IPS-18c (cell line): ENCODE measurements around the gene JMJD1C.
"Not testable (repeated sequence)": the region's sequence is repeated elsewhere in the genome, so short reads cannot be mapped to it uniquely, and the experiment has no call there.

Experiments
- H3K4me3 ChIP-seq: 2 replicates; pipeline ENCODE4 v1.7.0; 2013; ENCODE audit warnings: low read depth, mild to moderate bottlenecking, low read length, moderate library complexity; ENCODE audit not compliant: insufficient read depth
- H3K9me3 ChIP-seq: one replicate; pipeline ENCODE4 v1.6.1; 2013; ENCODE audit warnings: mild to moderate bottlenecking, low read length, moderate library complexity; ENCODE audit not compliant: control insufficient read depth, insufficient read depth

JMJD1C gene

DNA sequence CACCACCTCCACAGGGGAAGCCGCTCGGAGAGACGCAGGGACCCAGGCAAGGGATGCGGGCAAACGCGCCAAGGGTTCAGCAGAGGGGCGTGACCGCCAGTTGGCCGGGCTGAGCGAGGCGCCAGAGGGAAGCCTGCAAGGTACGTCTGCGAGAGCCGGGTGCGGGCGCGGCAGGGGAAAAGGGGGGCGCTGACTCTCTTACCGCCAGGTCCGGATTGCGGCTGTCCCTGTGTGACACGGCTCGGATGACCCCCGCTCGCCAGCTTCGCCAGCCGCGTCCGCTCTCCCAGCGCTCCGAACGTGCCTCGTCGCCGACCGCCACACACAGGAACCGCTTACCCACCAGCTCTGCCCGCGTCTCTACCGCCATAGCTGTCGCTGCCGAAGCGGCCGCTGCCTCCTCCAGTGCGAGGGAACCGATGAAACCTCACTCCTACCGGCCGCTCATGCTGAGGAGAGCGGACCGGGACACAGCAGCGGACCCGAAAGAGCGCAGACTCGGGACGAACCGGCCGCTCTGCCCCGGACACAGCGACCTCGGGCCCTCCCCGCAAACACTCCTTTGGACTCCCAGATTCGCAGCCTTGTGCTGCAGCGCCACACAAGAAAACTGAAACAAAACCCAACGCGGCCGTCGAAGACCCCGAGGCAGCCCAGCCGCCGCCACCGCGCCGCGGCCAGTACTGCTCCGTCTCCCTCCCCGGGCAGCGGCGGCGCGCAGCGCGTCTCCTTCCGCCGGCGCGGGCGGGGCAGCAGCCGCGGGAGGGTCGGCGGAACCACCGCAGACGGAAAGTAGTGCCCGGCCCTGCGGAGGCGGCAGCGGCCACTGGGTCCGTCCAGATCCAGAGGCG, at the start of gene JMJD1C:
Gene JMJD1C (minus strand): TSS at position 685 of the 851 bp plus-strand sequence. CDS start 315 bp downstream, at position 370.
- Histone ChIP-seq H3K9me3 (no peaks in the 10 kb centered on the region), H3K4me3 (peak within 1 kb of the TSS; percentile 94)

DNA sequence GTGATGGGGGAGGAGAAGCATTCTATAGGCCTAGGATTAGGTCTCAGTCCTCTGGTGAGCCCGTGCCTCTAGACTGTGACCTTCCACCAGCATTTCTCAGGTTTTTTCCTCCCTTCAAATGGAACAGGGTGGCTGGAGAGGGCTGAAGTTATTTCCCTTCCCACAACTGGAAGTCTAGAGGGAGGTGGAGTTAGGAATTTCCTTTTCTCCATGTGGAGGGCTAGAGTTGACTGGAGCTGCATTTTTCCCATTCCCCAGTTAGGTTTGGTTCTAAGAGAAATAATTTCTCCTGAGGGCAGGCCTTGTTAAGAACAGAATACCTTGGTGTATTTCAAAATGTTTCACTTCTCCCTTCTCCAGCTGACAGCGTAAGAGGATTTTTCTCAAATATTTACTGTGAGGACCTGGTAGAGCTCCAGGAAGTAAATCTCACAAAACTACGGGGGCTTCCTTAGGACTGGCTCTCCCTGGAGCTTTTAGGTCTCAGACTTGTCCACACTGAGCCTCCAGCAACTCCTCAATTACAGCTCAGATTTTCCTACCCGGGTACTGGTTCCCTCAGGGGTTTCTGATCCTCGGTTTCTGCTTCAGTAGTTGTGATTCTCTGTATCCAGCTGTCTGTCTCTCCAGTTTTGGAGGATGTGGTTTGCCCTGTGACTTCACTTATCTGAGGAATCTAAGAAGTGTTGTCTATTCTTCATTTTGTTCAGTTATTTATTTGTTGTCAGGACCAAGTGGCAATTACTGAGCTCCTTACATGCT, 49.4 kb upstream of the JMJD1C start:
- H3K4me3 ChIP-seq, result no peak overlapping the region

DNA sequence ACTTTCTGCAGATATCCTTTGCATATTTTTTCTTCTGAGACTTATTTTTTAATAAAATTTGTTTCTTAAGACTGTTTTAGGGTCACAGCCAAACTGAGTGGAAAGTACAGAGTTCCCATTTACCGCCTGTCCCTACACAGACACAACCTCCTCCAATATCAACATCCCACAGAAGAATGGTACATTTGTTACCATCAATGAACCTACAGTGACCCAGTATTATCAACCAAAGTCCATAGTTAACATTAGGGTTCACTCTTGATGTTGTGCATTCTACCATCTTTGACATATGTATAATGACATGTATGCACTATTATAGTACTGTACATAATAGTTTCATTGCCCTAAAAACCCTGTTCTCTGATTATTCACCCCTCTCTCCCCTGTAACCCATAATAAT, 40.8 kb upstream of the JMJD1C start:
- Histone ChIP-seq H3K4me3 (no peak overlapping the region), H3K9me3 (no peaks in the 10 kb centered on the region)

More for the DNA sequence above, 49.4 kb upstream of the JMJD1C start:
- H3K9me3 ChIP-seq, result no peaks in the 10 kb centered on the region

DNA sequence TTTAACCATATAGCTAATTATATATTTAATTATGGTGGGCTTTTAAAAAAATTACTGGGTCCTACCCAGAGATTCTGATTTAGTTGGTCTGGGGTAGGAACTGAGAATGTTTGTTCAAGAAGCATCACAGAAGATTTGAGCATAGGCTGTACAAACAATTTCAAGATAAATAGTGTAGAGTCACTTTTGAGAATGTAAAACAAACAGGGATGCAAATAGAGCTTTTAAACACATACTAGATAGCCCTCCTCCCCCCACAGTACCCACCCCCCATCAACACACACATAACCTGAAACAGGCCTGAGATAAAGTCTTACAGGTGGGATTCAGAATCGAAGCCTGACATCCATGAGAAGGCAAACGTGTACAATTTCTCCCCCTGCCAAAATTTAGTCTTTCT, 39.8 kb upstream of the JMJD1C start:
- Histone ChIP-seq H3K4me3 (no peak overlapping the region), H3K9me3 (no peaks in the 10 kb centered on the region)

GRCh38 chr10:63504145-63504881, 38.5 kb upstream of the JMJD1C start:
- H3K4me3 ChIP-seq, result no peak overlapping the region
- H3K9me3 ChIP-seq, result no peaks in the 10 kb centered on the region

GRCh38 chr10:63503395-63503794, 37.6 kb upstream of the JMJD1C start:
- no peak overlapping the region for H3K4me3 ChIP-seq

DNA sequence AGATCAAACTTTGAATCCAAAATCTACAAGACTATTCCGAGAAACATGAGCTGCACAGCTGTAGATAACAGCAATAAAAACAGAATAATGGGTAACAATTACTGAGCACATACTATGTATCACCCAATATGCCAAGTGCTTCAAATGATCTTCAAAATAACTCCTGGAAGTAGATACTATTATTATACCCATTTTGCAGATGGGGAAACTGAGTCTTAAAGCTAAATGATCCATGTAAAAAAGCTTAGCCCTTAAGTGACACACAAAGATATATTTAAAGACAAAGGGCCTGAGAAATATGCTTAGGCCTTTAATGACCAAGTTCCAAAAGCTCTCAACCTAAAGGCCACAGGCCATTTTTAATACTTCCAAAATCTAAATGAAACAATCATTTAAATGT, 37.1 kb upstream of the JMJD1C start:
- H3K4me3 ChIP-seq, result no peak overlapping the region
- H3K9me3 ChIP-seq, result no peaks in the 10 kb centered on the region

More at GRCh38 chr10:63503395-63503794, 37.6 kb upstream of the JMJD1C start:
- no peaks in the 10 kb centered on the region for H3K9me3 ChIP-seq

GRCh38 chr10:63501954-63502353, 36.2 kb upstream of the JMJD1C start:
- Histone ChIP-seq H3K9me3 (no peaks in the 10 kb centered on the region), H3K4me3 (no peak overlapping the region)

GRCh38 chr10:63500551-63500950, 34.8 kb upstream of the JMJD1C start:
- not testable (repeated sequence) for H3K9me3 ChIP-seq, H3K4me3 ChIP-seq

- Histone ChIP-seq H3K4me3 (no peak overlapping the region), H3K9me3 (no peaks in the 10 kb centered on the region)
These were observed 32.9 kb upstream of the JMJD1C start for GRCh38 chr10:63498665-63499064.

DNA sequence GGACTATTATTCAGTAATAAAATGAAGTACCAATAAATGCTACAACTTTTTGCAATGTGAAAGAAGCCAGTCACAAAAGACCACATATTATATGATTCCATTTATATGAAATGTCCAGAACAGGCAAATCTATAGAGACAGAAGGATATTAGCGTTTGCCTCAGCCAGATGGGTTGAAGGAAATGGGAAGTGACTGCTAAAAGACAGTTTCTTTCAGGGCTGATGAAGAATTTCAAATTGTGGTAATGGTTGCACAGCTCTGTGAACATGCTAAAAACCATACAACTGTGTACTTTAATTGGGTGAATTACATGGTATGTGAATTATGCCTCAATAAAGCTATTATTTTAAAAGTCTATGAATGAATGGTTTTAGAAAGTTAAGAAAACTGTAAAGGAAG, 31.5 kb upstream of the JMJD1C start:
- H3K9me3 ChIP-seq, result no peaks in the 10 kb centered on the region
- H3K4me3 ChIP-seq, result no peak overlapping the region

DNA sequence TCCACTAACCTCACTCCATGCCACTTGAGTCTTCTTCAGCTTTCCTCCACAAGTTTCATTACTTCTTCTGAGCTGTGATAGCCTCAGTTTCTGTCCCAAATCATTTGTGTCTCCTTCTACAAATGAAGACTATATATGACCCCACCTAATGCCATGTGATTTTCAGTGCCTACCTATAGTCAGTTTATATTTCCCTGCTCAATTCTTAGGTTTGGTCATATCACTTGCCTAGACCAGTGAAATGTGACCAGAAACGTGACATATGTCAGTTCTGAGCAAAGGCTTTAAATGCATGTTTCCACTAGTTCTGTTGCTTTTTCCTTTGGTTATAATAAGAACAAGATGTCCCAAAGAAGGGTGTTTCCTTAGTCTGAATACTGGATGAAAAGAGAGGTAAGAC, 30.8 kb upstream of the JMJD1C start:
- H3K4me3 ChIP-seq, result no peak overlapping the region

GRCh38 chr10:63494951-63495350, 29.2 kb upstream of the JMJD1C start:
- H3K9me3 ChIP-seq, result no peaks in the 10 kb centered on the region
- H3K4me3 ChIP-seq, result no peak overlapping the region

More for the DNA sequence above, 30.8 kb upstream of the JMJD1C start:
- H3K9me3 ChIP-seq, result no peaks in the 10 kb centered on the region

DNA sequence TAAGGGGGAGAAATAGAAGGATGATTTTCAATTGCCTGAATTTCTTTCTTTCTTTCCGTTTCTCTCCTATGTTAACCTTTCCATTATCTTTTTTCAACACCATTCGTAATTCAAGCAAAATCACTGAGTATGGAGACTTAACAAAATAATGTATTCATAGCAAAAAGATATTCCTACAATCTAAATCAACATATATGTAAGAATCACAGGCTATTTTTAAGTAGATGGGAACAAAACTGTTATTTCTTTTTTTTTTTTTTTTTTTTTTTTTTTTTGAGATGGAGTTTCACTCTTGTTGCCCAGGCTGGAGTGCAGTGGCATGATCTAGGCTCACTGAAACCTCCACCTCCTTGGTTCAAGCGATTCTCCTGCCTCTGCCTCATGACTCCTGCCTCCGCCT, 27.2 kb upstream of the JMJD1C start:
- Histone ChIP-seq H3K9me3 (no peaks in the 10 kb centered on the region), H3K4me3 (no peak overlapping the region)

DNA sequence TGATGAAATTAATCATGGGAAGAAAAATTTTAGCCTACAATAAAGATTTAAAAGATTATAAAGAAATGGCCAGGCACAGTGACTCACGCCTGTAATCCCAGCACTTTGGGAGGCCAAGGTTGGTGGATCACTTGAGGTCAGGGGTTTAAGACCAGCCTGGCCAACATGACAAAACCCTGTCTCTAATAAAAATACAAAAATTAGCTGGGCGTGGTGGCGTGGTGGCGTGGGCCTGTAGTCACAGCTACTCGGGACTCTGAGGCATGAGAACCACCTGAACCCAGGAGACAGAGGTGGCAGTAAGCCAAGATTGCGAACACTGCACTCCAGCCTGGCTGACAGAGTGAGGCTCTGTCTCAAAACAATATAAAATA, 26.5 kb upstream of the JMJD1C start:
- H3K9me3 ChIP-seq, H3K4me3 ChIP-seq: not testable (repeated sequence)

DNA sequence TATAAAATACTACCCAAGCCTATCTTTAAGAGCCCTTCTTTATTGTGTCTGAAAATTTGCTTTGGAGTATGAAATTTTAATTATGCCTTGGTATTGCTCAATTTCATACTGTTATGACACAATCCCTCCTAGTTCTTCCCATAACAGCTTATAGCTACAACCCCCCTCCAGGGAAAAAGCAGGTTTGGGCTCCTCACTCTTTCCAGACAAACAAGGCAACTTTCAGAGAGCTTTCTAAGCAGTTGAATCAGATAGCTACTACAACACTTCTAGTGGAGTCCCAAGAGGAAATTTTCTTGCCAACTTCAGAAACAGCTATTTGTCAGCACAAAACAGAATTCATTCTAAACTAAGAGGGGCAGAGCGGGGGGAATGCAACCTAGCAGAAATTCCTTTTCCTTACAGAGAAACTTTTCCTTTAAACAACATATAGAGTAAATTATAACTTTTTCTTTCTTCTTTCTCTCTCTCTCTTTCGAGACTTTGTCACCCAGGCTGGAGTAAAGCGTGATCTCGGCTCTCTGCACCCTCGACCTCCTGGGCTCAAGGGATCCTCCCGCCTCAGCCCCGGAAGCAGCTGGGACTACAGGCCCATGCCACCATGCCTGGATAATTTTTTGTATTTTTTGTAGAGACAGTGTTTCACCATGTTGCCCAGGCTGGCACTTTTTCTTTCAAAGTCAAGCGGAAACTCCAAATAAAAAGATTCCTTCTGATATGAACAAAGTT, 26.0 kb upstream of the JMJD1C start:
- Histone ChIP-seq H3K9me3 (no peaks in the 10 kb centered on the region), H3K4me3 (no peak overlapping the region)

GRCh38 chr10:63489838-63490237, 24.1 kb upstream of the JMJD1C start:
- H3K9me3 ChIP-seq, result no peaks in the 10 kb centered on the region
- no peak overlapping the region for H3K4me3 ChIP-seq
